ENCODE data around the gene PARD3B.

DNA sequence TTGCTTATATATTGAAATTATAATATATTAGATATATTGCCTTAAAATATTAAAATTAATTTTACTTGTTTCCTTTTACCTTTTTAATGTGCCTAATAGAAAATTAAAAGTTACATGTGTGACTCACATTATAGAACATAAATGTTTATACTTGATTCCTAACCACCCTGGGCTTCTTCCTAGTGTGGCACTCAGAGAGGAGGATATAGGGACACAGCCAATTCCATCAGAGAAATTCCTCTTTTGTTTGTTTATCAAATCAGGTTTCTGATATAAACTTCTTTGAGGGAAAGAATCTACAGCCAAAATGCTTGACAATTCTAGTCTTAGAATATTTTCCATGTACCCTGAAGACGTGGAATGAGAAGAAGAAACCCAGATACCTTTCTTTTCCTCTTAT is 788.1 kb downstream of the PARD3B start:
- TF ChIP-seq, protein P1, sequence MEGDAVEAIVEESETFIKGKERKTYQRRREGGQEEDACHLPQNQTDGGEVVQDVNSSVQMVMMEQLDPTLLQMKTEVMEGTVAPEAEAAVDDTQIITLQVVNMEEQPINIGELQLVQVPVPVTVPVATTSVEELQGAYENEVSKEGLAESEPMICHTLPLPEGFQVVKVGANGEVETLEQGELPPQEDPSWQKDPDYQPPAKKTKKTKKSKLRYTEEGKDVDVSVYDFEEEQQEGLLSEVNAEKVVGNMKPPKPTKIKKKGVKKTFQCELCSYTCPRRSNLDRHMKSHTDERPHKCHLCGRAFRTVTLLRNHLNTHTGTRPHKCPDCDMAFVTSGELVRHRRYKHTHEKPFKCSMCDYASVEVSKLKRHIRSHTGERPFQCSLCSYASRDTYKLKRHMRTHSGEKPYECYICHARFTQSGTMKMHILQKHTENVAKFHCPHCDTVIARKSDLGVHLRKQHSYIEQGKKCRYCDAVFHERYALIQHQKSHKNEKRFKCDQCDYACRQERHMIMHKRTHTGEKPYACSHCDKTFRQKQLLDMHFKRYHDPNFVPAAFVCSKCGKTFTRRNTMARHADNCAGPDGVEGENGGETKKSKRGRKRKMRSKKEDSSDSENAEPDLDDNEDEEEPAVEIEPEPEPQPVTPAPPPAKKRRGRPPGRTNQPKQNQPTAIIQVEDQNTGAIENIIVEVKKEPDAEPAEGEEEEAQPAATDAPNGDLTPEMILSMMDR (IDR thresholded peaks at IDR 0.05): no peak
- no peak for TF ChIP-seq POLR2A (IDR thresholded peaks at IDR 0.05)
